HUES48 (cell line): ENCODE results near the gene SAP25.
"Not testable (repeated sequence)": the region's sequence is repeated elsewhere in the genome, so short reads cannot be mapped to it uniquely, and the experiment has no call there.

Experiments used
- H3K27ac ChIP-seq: one replicate; pipeline ENCODE4 v1.7.0; 2013; ENCODE audit warnings: low read depth, low read length, inconsistent platforms
- H3K27me3 ChIP-seq: 2 replicates; pipeline ENCODE4 v1.6.1; 2013; ENCODE audit warnings: mild to moderate bottlenecking, low read length; ENCODE audit not compliant: control insufficient read depth, insufficient read depth
- H3K36me3 ChIP-seq: 2 replicates; pipeline ENCODE4 v1.6.1; 2013; ENCODE audit warnings: low read length; ENCODE audit not compliant: control insufficient read depth, insufficient read depth
- H3K4me1 ChIP-seq: 2 replicates; pipeline ENCODE4 v1.6.1; 2013; ENCODE audit warnings: mild to moderate bottlenecking, low read length; ENCODE audit not compliant: control insufficient read depth, insufficient read depth
- H3K4me3 ChIP-seq: 2 replicates; pipeline ENCODE4 v1.5.1; 2013; ENCODE audit warnings: mild to moderate bottlenecking, low read depth, low read length
- H3K9ac ChIP-seq: 2 replicates; pipeline ENCODE4 v1.6.1; 2013; ENCODE audit warnings: mild to moderate bottlenecking, low read depth, low read length, moderate library complexity
- H3K9me3 ChIP-seq: 2 replicates; pipeline ENCODE4 v1.6.1; 2013; ENCODE audit warnings: low read length; ENCODE audit not compliant: control insufficient read depth, insufficient read depth

SAP25 gene

DNA sequence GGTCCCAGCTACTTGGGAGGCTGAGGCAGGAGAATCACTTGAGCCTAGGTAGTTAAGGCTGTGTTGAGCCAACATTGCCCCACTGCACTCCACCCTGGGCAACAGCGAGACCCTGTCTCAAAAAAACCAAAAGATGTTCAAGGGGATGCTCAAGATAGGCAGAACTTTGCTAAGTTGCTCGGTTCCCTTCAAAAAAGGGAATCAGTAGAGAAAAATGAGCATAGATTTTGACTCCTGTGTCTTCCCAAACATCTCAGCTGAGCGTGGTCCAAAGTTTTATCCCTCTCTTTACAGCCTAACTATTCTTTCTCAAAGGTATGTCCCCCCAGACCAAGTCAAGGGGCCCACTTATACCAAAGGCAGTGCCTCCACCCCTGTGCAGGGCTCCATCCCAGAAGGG, 20.7 kb downstream of the SAP25 start:
- Histone ChIP-seq H3K27ac (no peak overlapping the region), H3K9me3 (no peaks in the 10 kb centered on the region), H3K36me3 (peaks cover 48% of the 10 kb centered on the region), H3K4me1 (no peaks in the 10 kb centered on the region), H3K9ac (no peak overlapping the region), H3K4me3 (no peak overlapping the region), H3K27me3 (no peaks in the 10 kb centered on the region)

DNA sequence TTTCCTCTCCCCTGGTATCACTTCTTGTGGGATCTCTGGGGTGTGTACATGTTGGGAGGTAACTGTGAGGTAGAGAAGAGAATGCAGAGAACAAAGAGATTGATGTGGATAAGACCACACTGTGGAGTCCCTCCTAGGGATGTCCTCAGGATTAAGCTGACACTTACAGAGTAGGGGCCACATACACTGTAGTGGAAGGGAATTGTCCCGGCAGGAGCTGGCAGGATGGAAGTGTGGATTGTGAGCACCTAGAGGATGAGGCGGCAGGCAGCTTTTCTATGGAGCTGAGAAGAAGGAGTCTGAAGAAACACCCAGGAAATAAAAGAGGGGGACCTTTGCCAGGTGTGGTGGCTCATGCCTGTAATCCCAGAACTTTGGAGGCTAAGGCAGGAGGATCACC, 21.2 kb downstream of the SAP25 start:
- no peaks in the 10 kb centered on the region for H3K9me3 ChIP-seq
- no peaks in the 10 kb centered on the region for H3K27me3 ChIP-seq
- H3K4me3 ChIP-seq = no peak overlapping the region
- H3K9ac ChIP-seq = no peak overlapping the region
- no peak overlapping the region for H3K27ac ChIP-seq
- H3K4me1 ChIP-seq = no peaks in the 10 kb centered on the region
- H3K36me3 ChIP-seq = peaks cover 48% of the 10 kb centered on the region

DNA sequence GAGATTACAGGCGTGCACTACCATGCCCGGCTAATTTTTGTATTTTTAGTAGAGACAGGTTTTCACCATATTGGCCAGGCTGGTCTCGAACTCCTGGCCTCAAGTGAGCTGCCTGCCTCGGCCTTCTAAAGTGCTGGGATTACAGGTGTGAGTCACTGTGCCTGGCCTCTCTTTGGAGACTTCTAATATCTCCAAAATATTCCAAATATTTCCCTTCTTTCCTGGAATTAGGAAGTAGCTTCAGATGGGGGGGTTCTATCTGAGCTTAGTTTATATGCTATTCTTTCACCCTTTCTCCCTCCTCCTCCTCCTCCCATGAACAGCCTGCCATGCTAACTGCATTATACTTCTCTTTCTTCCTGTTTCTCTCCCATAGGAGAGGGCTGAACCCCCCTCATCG, 25.3 kb downstream of the SAP25 start:
- H3K9ac ChIP-seq, H3K4me3 ChIP-seq, H3K9me3 ChIP-seq, H3K27me3 ChIP-seq, H3K27ac ChIP-seq: not testable (repeated sequence)
- Histone ChIP-seq H3K4me1 (peaks cover 33% of the 10 kb centered on the region), H3K36me3 (peaks cover 33% of the 10 kb centered on the region)

GRCh38 chr7:100547872-100548271, 25.8 kb downstream of the SAP25 start:
- Histone ChIP-seq H3K27ac (no peak overlapping the region), H3K9me3 (no peaks in the 10 kb centered on the region), H3K4me3 (no peak overlapping the region), H3K36me3 (peaks cover 27% of the 10 kb centered on the region), H3K27me3 (no peaks in the 10 kb centered on the region), H3K9ac (no peak overlapping the region), H3K4me1 (peaks cover 36% of the 10 kb centered on the region)

DNA sequence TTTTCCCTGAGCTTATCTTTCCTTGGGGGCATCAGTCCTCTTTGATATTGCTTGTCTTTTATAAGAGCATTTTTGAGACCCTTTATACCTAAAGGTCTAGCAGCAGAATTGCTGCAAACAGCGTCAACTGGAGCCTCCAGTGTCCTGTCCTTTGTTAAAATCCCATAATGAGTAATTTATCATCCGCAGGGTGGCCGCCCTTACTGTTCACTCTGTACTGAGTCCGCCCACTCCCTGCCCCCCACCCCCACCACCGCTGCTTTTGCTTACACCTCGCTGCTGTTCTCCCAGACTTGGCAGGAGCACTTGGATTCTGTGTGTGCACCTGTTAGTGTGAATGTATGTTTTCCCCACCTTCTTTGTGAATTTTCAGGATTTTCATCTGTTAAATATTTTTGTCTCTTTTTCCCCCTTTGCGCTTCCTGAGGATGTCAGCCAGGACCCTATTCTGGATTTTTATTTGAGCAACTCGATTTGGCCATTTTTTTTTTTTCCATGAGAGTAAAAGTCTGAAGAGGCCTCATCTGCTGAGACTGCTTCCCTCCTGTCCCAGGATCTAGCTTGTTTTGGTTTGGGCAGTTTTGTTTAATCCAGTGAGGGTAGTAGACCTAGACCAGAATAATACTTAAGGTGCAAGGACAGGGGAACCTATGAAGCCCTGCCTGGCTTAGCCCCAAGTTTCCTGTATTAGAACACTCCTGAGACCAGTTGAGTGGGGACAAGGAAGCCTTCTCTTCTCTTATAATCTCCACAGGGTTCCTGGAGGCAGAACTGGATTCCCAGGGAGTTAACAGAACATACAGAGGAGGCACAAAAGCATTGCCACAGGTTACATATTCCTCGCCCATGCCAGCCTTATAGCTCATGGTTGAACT, 26.5 kb downstream of the SAP25 start:
- Histone ChIP-seq H3K27me3 (no peaks in the 10 kb centered on the region), H3K36me3 (peaks cover 20% of the 10 kb centered on the region), H3K9me3 (no peaks in the 10 kb centered on the region), H3K27ac (peak overlapping the region; percentile 90), H3K4me1 (peaks cover 42% of the 10 kb centered on the region), H3K9ac (no peak overlapping the region), H3K4me3 (no peak overlapping the region)

GRCh38 chr7:100546129-100546925, 27.4 kb downstream of the SAP25 start:
- Histone ChIP-seq H3K4me1 (peaks cover 49% of the 10 kb centered on the region), H3K27me3 (no peaks in the 10 kb centered on the region), H3K9ac (no peak overlapping the region), H3K4me3 (no peak overlapping the region), H3K36me3 (peaks cover 19% of the 10 kb centered on the region), H3K9me3 (no peaks in the 10 kb centered on the region), H3K27ac (peak overlapping the region; percentile 90)

DNA sequence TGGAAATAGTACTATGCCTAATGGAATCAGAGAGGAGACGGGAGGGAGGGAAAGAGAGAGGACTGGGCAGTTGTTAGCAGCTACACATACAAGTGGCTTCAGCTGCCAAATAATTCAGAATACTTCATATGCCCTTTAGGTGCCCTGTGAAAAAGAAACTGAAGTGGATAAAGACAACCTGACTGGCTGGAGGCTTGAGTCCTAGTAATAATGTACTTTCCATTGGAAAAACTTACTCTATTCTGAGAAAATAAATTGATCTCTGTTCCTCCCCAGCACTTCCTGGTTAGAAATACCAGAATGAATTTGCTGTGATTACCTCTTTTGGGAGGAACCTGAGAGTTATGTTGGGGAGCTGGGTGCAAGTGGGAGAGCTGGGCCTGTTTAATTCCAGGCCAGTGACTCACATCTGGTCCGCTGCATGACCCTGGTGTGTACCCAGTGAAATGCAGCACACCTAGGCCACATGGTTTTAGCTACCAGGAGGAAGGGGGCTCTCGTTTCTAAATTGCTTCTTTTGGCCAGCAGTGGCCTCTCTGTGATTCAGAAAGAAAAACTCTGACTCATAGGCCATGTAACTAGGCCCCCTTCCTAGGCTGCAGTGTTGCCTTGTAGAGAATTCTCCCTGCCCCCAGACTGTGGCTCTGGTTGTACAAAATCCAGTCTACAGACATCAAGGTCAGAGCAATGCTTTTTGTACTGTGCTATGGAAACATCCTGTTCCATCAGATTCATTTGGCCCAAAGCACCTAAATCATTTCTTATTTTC, 28.2 kb downstream of the SAP25 start:
- Histone ChIP-seq H3K4me3 (no peak overlapping the region), H3K4me1 (peaks cover 52% of the 10 kb centered on the region), H3K27me3 (no peaks in the 10 kb centered on the region), H3K9me3 (no peaks in the 10 kb centered on the region), H3K27ac (peak overlapping the region; percentile 90), H3K9ac (peak overlapping the region; percentile 53; the same call in 1 of the 2 replicates), H3K36me3 (peaks cover 17% of the 10 kb centered on the region)

DNA sequence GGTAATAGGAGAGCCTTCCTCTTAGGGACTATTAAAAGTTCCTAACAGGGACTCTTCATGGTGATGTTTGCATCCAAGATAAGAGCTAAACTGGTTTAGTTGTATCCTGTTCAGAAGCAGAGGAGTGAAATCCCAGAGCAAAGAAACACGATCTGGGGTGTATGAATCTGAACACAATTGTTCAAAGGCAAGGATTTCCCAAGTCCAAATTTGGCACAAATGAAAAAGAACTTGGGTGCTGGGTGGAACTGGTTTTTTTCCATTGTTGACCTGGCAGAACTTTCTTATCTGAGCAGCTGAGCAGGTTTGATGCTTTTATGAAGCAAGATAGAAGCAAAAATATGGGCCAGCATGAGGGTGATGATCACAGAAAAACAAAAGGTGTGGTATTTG, 28.7 kb downstream of the SAP25 start:
- H3K36me3 ChIP-seq = peaks cover 13% of the 10 kb centered on the region
- H3K4me3 ChIP-seq = no peak overlapping the region
- H3K9me3 ChIP-seq = no peaks in the 10 kb centered on the region
- H3K27me3 ChIP-seq = peaks cover 5% of the 10 kb centered on the region
- H3K4me1 ChIP-seq = peaks cover 57% of the 10 kb centered on the region
- H3K27ac ChIP-seq = peak overlapping the region; percentile 90
- H3K9ac ChIP-seq = no peak overlapping the region; the same call in 1 of the 2 replicates

DNA sequence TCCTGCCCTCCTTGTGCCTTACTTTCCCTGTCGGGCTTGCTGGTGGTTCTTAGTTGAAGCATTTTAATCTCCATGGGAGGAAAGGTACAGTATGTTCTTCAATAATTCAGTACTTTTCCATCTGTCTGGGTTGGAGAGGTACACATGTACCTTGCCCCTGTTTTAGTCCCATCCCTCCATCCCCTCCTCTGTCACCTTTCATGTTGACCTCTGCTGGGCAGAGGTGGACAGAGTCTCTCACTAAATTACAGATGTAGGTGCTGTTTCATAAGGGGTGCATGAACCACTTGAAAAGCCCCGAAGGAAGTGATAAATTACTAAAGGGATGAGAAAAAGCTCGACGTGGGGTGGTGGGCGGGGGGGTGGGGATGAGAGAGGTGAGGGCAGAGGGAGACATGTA, 29.3 kb downstream of the SAP25 start:
- Histone ChIP-seq H3K27me3 (peaks cover 9% of the 10 kb centered on the region), H3K4me1 (peaks cover 59% of the 10 kb centered on the region), H3K9me3 (no peaks in the 10 kb centered on the region), H3K27ac (no peak overlapping the region), H3K9ac (no peak overlapping the region), H3K4me3 (no peak overlapping the region), H3K36me3 (peaks cover 8% of the 10 kb centered on the region)

- peaks cover 9% of the 10 kb centered on the region for H3K27me3 ChIP-seq
- no peak overlapping the region for H3K4me3 ChIP-seq
- no peak overlapping the region for H3K9ac ChIP-seq
- H3K36me3 ChIP-seq = 0 out of 2 replicates have a peak, but pooled peaks cover under 1% of the 10 kb centered on the region
- peaks cover 59% of the 10 kb centered on the region for H3K4me1 ChIP-seq
- H3K27ac ChIP-seq = no peak overlapping the region
- no peaks in the 10 kb centered on the region for H3K9me3 ChIP-seq
Observed at GRCh38 chr7:100543586-100543985, 30.1 kb downstream of the SAP25 start.
